BLaER1 treated with 17β-estradiol and CSF1 and Interleukin-3, amounts not matched to agents 10 nM and 100 nM (cell line): ENCODE results near the gene LSM11.

ENCODE experiments used
- H3K27ac ChIP-seq, 11 experiments: shearing (Covaris generic); formaldehyde crosslinking; 2 replicates each; pipeline ENCODE4 v1.8.1; 2022
- H3K27me3 ChIP-seq, 11 experiments: shearing (Covaris generic); formaldehyde crosslinking; 2 replicates each; pipeline ENCODE4 v1.8.1; 2022
- H3K36me3 ChIP-seq, 11 experiments: shearing (Covaris generic); formaldehyde crosslinking; 2 replicates each; pipeline ENCODE4 v1.8.1; 2022
- H3K4me1 ChIP-seq, 10 experiments: shearing (Covaris generic); formaldehyde crosslinking; 2 replicates each; pipeline ENCODE4 v1.8.1; 2022
- H3K4me2 ChIP-seq, 11 experiments: shearing (Covaris generic); formaldehyde crosslinking; 2 replicates each; pipeline ENCODE4 v1.8.1; 2022
- H3K4me3 ChIP-seq, 10 experiments: shearing (Covaris generic); formaldehyde crosslinking; 2 replicates each; pipeline ENCODE4 v1.8.1; 2022
- H3K9ac ChIP-seq, 11 experiments: shearing (Covaris generic); formaldehyde crosslinking; 2 replicates each; pipeline ENCODE4 v1.8.1; 2022
- H3K9me3 ChIP-seq, 11 experiments: shearing (Covaris generic); formaldehyde crosslinking; replicated peaks in 1 of 11; 2 replicates each; pipeline ENCODE4 v1.8.1; 2022
- H4K20me1 ChIP-seq, 11 experiments: shearing (Covaris generic); formaldehyde crosslinking; 2 replicates each; pipeline ENCODE4 v1.8.1; 2022
- Cebpa-rat ChIP-seq, 11 experiments: shearing (Covaris generic); IDR thresholded peaks; 2 replicates each; pipeline ENCODE4 v1.8.1; 2022

Gene LSM11

DNA sequence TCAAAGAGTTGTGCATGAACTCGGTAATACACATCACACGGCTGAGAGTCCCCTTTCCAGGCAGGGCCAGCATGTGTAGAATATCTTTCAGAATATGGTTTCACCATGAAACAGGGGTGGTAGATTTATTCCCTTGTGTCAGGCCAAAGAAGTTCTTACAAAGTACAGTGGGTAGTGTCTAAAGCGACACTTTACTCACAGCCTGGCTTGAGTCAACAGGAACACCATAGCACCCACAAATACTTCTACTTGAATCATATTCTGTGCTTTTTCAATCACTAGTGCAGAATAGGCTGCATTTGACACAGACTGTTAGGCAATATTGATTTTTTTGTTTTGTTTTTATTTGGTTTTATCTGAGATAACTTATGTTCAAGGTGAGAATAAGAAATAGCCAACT lies 12.6 kb downstream of the LSM11 start:
- no peak overlapping the region for H3K27ac ChIP-seq
- H3K36me3 ChIP-seq, result peaks cover 43 to 65% (median 50%) of the 10 kb centered on the region in 11 experiments

DNA sequence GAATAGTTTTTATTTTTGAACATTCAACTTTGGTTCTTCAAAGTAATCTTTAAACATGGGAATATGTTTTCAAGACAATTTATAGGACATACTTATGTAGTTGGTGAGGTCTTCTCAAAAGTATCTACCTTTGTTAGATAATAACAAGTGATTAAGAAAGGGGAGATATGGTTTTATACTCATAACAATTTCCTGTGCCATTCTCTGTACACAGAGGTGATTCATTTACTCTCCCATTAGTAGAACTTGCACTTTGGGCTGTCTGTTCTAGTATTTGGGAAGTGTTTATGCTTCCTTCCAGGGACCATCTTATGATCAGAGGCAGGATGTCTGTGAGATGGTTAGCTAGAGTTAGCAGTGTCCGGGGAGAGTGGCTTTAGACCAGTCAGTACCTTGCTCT lies 15.2 kb downstream of the LSM11 start:
- Histone ChIP-seq H3K9ac (no peak overlapping the region), H3K4me2 (peak overlapping the region in 8 of 11 experiments; percentile 1 to 58 (median 46); a peak in 11 of 22 replicates), H3K27me3 (no peaks in the 10 kb centered on the region), H3K4me1 (peaks cover 0 to 31% (median 22%) of the 10 kb centered on the region in 10 experiments; a peak in 14 of 20 replicates), H3K36me3 (peaks cover 24 to 39% (median 29%) of the 10 kb centered on the region in 11 experiments), H3K27ac (no peak overlapping the region), H4K20me1 (no peaks in the 10 kb centered on the region), H3K9me3 (no peaks in the 10 kb centered on the region), H3K4me3 (no peak overlapping the region)
- TF ChIP-seq Cebpa-rat (IDR thresholded peaks at IDR 0.05), result no peak

More for the DNA sequence above, 12.6 kb downstream of the LSM11 start:
- Histone ChIP-seq H4K20me1 (no peaks in the 10 kb centered on the region), H3K27me3 (no peaks in the 10 kb centered on the region), H3K9me3 (no peaks in the 10 kb centered on the region), H3K4me1 (peaks cover 0 to 26% (median 22%) of the 10 kb centered on the region in 10 experiments; a peak in 14 of 20 replicates), H3K4me2 (no peak overlapping the region), H3K9ac (no peak overlapping the region), H3K4me3 (no peak overlapping the region)
- TF ChIP-seq Cebpa-rat (IDR thresholded peaks at IDR 0.05), result no peak

DNA sequence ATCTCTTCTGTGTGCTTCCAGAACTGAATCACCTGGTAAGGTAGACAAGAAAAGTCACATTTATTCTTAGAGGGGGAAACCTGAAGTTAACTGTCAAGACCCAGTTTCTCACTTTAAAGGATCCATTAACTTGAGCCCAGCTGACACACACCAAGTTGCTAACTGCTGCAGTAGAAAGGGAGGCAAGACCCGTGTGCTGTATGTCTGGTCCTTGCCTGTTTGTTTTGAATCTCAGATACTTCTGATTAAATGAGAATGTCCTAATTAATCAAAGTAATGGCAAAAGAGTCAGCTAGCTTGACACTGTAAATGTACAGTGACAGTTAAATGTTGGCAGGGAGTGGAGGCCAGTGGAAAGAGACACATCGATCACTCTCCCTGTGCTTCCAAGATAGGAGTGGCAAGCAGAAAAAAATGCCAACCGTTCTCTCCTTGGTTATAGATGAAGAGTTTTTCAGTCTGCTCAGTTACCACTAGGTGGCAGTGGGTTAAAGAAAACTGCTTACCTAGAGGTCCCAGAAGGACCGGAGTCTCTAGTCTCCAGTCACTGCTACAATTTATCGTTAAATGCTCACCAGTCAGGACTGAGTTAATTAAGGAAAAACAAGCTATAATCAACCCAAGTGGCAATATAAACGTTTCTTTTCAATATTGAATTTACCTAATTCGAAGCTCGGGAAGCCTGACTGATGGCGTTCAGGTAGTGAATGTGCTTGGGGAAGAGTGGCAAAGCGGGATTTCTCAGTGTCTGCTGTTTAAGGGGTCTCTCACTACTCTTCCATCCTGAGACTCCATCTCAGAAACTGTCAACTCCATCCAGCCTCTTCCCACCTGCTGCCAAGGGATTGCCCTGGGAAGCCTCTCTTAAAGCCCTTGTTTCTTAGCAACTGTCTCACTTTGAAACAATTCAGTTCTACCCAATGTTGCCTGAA lies 18.4 kb downstream of the LSM11 start:
- Histone ChIP-seq H3K4me2 (0 out of 22 replicates have a peak overlapping the region, but pooled peaks of 1 of the 11 experiments have one; percentile 8), H3K27ac (no peak overlapping the region), H3K9me3 (no peaks in the 10 kb centered on the region), H3K9ac (no peak overlapping the region), H3K36me3 (peaks cover 0 to 11% (median 0%) of the 10 kb centered on the region in 11 experiments; a peak in 3 of 22 replicates), H3K4me3 (no peak overlapping the region), H4K20me1 (no peaks in the 10 kb centered on the region), H3K4me1 (peaks cover 0 to 31% (median 22%) of the 10 kb centered on the region in 10 experiments; a peak in 14 of 20 replicates), H3K27me3 (no peaks in the 10 kb centered on the region)
- TF ChIP-seq Cebpa-rat (IDR thresholded peaks at IDR 0.05), result no peak

DNA sequence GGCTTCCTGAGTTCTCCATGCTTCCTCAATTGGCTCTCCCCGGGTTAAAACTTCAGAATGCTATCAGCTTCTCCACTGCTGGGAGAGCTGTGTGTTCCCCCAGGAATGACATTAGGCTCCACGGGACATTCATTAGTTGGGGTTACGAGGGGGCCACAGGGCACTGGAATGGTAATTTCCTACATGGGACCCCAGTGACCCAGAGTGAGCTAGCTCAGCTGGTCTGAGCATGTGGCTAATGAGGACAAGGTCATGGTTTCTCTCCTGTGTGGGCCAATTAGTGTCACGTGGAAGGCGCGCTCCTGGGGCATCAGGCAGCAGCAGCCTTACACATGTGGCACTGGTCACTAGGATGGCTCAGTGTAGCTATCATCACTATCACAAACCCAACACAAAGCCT lies 21.0 kb downstream of the LSM11 start:
- H4K20me1 ChIP-seq, result no peaks in the 10 kb centered on the region
- no peak overlapping the region for H3K4me3 ChIP-seq
- TF ChIP-seq Cebpa-rat (IDR thresholded peaks at IDR 0.05), result no peak
- H3K9me3 ChIP-seq, result no peaks in the 10 kb centered on the region; a peak in 1 of 22 replicates
- H3K27me3 ChIP-seq, result no peaks in the 10 kb centered on the region
- 0 out of 22 replicates have a peak, but pooled peaks cover 0 to 7% (median 0%) of the 10 kb centered on the region in 11 experiments for H3K36me3 ChIP-seq
- peaks cover 0 to 15% (median 6%) of the 10 kb centered on the region in 10 experiments; a peak in 13 of 20 replicates for H3K4me1 ChIP-seq
- H3K27ac ChIP-seq, result no peak overlapping the region
- no peak overlapping the region for H3K4me2 ChIP-seq
- H3K9ac ChIP-seq, result no peak overlapping the region

DNA sequence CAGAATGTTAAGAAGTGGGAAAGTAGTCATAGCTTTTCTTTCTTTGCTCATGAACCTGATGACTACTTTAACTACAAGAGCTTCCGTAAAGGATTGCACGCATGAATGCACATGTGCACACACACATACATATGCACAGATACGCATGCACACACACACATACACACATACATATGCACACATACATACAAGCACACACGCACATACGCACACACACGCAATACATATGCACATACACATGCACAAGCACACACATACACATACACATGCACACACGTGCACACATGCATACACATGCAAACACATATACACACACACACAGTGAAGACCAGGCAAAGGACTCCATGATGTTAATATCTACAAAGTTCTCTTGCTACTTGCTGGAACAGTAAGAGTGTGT lies 22.9 kb downstream of the LSM11 start:
- Histone ChIP-seq H3K9me3 (peaks cover 0 to 8% (median 5%) of the 10 kb centered on the region in 11 experiments; a peak in 9 of 22 replicates), H4K20me1 (no peaks in the 10 kb centered on the region), H3K36me3 (no peaks in the 10 kb centered on the region), H3K4me2 (no peak overlapping the region), H3K27me3 (no peaks in the 10 kb centered on the region), H3K27ac (no peak overlapping the region), H3K4me1 (peaks cover 0 to 5% (median 0%) of the 10 kb centered on the region in 10 experiments; a peak in 4 of 20 replicates), H3K4me3 (no peak overlapping the region), H3K9ac (no peak overlapping the region)
- no peak for TF ChIP-seq Cebpa-rat (IDR thresholded peaks at IDR 0.05)

DNA sequence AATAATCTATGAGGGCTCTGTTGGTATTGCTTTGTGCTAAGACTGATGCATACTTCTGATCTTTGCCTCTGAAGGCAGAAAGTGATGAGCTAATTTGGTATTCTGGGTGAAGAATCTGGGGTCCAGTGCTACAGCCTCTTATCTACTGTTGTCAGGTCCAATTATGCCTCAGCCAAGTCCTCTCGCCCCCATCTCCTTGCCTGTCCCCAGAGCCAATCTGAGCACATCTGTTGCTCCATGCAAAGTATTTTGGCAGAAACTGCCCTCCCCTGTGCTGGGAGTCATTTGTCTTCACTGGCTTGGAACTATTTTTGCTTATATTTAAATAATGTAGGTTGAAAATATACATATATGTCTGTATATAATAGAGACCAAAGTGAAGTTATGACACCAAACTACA lies 23.4 kb downstream of the LSM11 start:
- no peak overlapping the region for H3K4me2 ChIP-seq
- H3K27me3 ChIP-seq, result no peaks in the 10 kb centered on the region
- H3K4me1 ChIP-seq, result peaks cover 0 to under 1% (median 0%) of the 10 kb centered on the region in 10 experiments; a peak in 4 of 20 replicates
- H3K9ac ChIP-seq, result no peak overlapping the region
- no peaks in the 10 kb centered on the region for H4K20me1 ChIP-seq
- H3K27ac ChIP-seq, result no peak overlapping the region
- H3K4me3 ChIP-seq, result no peak overlapping the region
- peaks cover 0 to 8% (median 5%) of the 10 kb centered on the region in 11 experiments; a peak in 9 of 22 replicates for H3K9me3 ChIP-seq
- TF ChIP-seq Cebpa-rat (IDR thresholded peaks at IDR 0.05), result no peak
- H3K36me3 ChIP-seq, result no peaks in the 10 kb centered on the region

DNA sequence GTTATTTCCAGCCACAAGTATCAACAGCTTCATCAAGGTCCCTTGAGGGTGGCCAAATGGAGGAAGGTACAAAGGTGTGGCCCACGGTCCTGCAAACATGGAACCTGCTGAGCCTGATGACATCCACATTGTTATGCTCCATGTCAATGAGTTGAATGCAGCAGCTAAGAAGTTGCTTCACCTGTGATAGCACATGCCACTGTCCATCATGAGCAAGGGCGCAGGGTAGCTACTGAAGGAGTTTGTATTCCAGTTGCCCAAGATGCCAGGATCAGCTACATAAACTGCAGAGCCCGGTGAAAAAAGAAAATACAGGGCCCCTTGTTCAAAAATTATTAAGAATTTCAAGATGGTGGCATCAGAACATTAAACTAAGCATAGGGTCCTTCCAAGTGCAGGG lies 24.2 kb downstream of the LSM11 start:
- H4K20me1 ChIP-seq, result no peaks in the 10 kb centered on the region
- H3K9ac ChIP-seq, result no peak overlapping the region
- no peaks in the 10 kb centered on the region for H3K27me3 ChIP-seq
- no peak overlapping the region for H3K27ac ChIP-seq
- H3K4me1 ChIP-seq, result no peaks in the 10 kb centered on the region; a peak in 1 of 20 replicates
- TF ChIP-seq Cebpa-rat (IDR thresholded peaks at IDR 0.05), result no peak
- H3K4me3 ChIP-seq, result no peak overlapping the region
- no peak overlapping the region for H3K4me2 ChIP-seq
- H3K36me3 ChIP-seq, result no peaks in the 10 kb centered on the region
- H3K9me3 ChIP-seq, result peaks cover 0 to 8% (median 5%) of the 10 kb centered on the region in 11 experiments; a peak in 9 of 22 replicates

DNA sequence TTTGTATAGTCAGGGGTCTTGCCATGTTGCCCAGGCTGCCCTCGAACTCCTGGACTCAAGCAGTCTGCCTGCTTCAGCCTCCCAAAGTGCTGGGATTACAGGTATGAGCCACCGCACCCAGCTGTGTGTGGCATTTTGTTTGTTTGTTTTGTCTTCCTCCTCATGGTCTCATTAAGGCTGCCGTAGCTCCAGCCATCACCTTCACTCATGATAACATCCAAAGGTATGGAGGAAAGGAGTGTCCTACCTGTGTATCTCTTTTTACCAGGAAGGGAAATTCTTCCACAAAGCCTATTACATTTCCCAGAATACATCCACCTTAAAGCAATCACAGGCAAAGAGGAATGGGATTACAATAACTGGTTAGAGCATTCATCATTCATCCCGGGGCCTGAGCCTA lies 27.2 kb downstream of the LSM11 start:
- Histone ChIP-seq H4K20me1 (no peaks in the 10 kb centered on the region), H3K4me3 (no peak overlapping the region), H3K4me1 (no peaks in the 10 kb centered on the region; a peak in 1 of 20 replicates), H3K9me3 (peaks cover 0 to 8% (median 5%) of the 10 kb centered on the region in 11 experiments; a peak in 9 of 22 replicates), H3K27ac (no peak overlapping the region), H3K9ac (no peak overlapping the region), H3K4me2 (no peak overlapping the region), H3K36me3 (no peaks in the 10 kb centered on the region), H3K27me3 (no peaks in the 10 kb centered on the region)
- no peak for TF ChIP-seq Cebpa-rat (IDR thresholded peaks at IDR 0.05)

DNA sequence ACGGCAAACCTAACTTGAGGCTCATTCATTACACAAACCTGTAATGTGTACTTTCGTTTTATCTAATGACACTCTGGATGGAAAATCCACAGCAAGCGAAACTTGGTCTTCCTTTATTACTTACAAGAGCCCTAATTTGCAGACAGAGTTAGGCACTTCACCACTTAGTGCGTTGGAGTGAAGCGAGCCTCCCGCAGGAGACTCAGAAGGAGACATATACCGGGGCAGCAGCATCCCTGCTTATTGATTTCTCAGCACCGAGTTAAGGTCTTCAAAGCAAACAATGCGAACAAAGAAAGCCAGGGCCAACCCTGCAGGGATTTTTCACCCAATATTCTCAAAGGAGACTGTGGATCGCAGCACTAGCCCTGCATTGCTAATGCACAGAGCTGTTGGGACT lies 28.6 kb downstream of the LSM11 start:
- Histone ChIP-seq H3K4me1 (peaks cover 0 to 7% (median 1%) of the 10 kb centered on the region in 10 experiments; a peak in 8 of 20 replicates), H3K27me3 (no peaks in the 10 kb centered on the region), H3K4me2 (no peak overlapping the region), H3K4me3 (no peak overlapping the region), H3K36me3 (no peaks in the 10 kb centered on the region), H3K9ac (no peak overlapping the region), H3K27ac (no peak overlapping the region), H3K9me3 (peaks cover 0 to 8% (median 5%) of the 10 kb centered on the region in 11 experiments; a peak in 9 of 22 replicates), H4K20me1 (no peaks in the 10 kb centered on the region)
- no peak for TF ChIP-seq Cebpa-rat (IDR thresholded peaks at IDR 0.05)
